Measurements from ENCODE around the gene SPEM2. TPM values are rescaled to one million over a fixed set of nuclear protein-coding genes. Genes with fewer than 3 reads are reported as not detected.

SPEM2 gene
- total RNA-seq, 1 experiment from 2014 or later: not detected

- no peaks in the 10 kb centered on the region for H3K36me3 ChIP-seq
- no peak for DNase-seq
Observed at GRCh38 chr17:7408252-7408727, 17.1 kb upstream of the SPEM2 start.

DNA sequence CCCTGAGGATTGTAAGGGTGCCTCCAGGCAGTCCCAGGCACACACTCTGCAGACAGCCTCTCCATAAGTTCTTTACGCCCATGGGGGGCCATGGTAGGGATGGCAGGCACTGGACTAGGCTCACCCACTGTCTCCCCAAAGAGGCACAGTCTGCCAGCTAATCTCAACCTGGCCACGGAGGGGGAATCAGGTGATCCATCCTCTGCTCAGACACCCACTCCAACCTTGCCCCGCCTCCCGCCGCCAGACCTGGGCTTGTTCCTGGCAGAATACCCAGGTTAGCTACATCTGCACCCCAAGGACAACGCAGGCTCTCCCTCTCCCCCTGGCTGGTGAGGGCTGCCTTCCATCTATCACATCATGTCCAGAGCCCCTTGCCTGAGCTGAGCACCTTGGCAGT, 16.6 kb upstream of the SPEM2 start:
- Histone ChIP-seq H3K27me3 (no peaks in the 10 kb centered on the region), H3K27ac (no peak overlapping the region)

More at GRCh38 chr17:7408252-7408727, 17.1 kb upstream of the SPEM2 start:
- Histone ChIP-seq H3K4me3 (no peak overlapping the region), H3K27ac (no peak overlapping the region), H3K9me3 (replicated peaks) (no peaks in the 10 kb centered on the region), H3K27me3 (no peaks in the 10 kb centered on the region), H3K4me1 (no peaks in the 10 kb centered on the region)

GRCh38 chr17:7409716-7410115, 15.7 kb upstream of the SPEM2 start:
- DNase-seq: no peak
- H3K36me3 ChIP-seq: no peaks in the 10 kb centered on the region
- H3K9me3 ChIP-seq (replicated peaks): no peaks in the 10 kb centered on the region
- H3K27ac ChIP-seq: no peak overlapping the region
- no peak overlapping the region for H3K4me3 ChIP-seq
- H3K27me3 ChIP-seq: no peaks in the 10 kb centered on the region
- H3K4me1 ChIP-seq: no peaks in the 10 kb centered on the region

More for the DNA sequence above, 16.6 kb upstream of the SPEM2 start:
- Histone ChIP-seq H3K36me3 (no peaks in the 10 kb centered on the region), H3K4me3 (no peak overlapping the region), H3K4me1 (no peaks in the 10 kb centered on the region), H3K9me3 (replicated peaks) (no peaks in the 10 kb centered on the region)
- DNase-seq: no peak

DNA sequence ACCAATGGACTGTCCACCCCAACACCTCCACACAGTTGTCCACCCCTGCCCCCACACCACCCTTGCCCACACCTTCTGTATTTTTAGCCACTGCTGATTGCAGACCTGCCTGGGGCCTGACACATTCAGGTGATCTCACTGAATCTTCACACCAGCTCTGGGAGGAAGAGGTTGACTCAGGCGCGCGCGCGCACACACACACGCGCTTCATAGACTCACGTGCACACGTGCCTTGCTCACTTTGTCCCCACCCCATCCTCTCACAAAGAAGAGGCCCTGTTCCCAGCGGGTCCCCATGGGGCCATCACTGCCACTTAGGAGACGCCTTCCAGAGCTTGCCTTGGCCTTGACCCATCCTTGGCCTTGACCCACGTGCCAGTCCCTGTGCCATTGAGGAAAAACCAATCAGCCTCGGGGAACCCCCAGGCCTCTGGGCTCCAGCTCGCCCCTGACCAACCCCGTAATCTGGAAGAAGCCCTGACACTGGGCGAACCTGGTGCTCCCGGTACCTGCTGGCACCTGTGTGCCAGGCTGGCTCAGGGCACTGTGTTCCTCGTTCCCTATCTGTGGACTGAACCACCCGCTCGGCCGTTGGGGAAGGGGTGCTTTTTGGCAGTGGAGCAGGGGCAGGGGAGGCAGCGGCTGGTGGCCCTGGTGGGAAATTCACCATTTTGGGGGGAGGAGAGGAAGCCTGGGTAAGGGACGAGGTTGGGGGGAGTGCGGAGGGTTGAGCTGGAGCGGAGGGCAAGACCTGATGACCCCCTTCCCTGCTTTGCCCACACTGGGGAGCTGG, 14.6 kb upstream of the SPEM2 start:
- no peaks in the 10 kb centered on the region for H3K4me1 ChIP-seq
- H3K27me3 ChIP-seq: no peaks in the 10 kb centered on the region
- no peak for DNase-seq
- H3K36me3 ChIP-seq: no peaks in the 10 kb centered on the region
- H3K9me3 ChIP-seq (replicated peaks): no peaks in the 10 kb centered on the region
- H3K4me3 ChIP-seq: no peak overlapping the region
- H3K27ac ChIP-seq: no peak overlapping the region

GRCh38 chr17:7411427-7411750, 14.0 kb upstream of the SPEM2 start:
- H3K27me3 ChIP-seq: no peaks in the 10 kb centered on the region
- no peaks in the 10 kb centered on the region for H3K36me3 ChIP-seq
- no peaks in the 10 kb centered on the region for H3K4me1 ChIP-seq
- no peak overlapping the region for H3K27ac ChIP-seq
- DNase-seq: no peak
- no peaks in the 10 kb centered on the region for H3K9me3 ChIP-seq (replicated peaks)
- H3K4me3 ChIP-seq: no peak overlapping the region

DNA sequence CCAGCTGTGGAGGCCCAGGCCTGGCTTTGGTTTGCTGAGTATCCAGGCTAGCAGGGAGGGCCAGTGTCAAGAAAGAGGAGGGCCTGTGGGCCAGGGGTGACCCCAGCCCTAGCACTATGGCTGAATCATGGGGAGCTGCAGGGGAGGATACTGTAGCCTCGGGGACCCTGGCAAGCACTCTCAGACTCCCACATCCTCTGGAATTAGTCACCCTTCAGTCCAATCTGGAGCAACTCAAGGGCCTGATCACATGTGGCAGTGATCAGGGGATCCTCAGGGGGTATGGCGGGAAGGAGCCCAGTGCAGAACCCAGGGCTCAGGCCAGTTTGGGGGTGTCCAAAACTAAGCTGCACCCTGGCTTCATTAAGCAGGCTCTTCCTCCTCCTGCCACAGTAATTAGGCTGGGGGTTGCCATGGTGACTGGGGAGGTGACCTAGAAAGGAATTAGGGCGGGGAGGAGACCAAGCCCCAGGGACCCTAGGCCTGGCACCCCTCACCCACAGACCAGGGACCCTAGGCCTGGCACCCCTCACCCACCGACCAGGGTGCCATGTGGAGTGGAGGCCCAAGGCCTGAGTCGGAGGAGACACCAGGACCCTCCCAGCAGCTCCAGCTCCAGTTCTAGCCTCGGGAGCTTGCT, 11.9 kb upstream of the SPEM2 start:
- Histone ChIP-seq H3K27ac (no peak overlapping the region), H3K36me3 (no peaks in the 10 kb centered on the region), H3K27me3 (no peaks in the 10 kb centered on the region), H3K4me3 (no peak overlapping the region), H3K4me1 (no peaks in the 10 kb centered on the region), H3K9me3 (replicated peaks) (no peaks in the 10 kb centered on the region)
- no peak for DNase-seq

- Histone ChIP-seq H3K27me3 (no peaks in the 10 kb centered on the region), H3K9me3 (replicated peaks) (no peaks in the 10 kb centered on the region), H3K4me1 (no peaks in the 10 kb centered on the region), H3K36me3 (no peaks in the 10 kb centered on the region), H3K27ac (no peak overlapping the region), H3K4me3 (no peak overlapping the region)
- DNase-seq: no peak
Observed at GRCh38 chr17:7414837-7415236, 10.6 kb upstream of the SPEM2 start.

- H3K36me3 ChIP-seq: no peaks in the 10 kb centered on the region
- no peak for DNase-seq
- no peak overlapping the region for H3K4me3 ChIP-seq
- no peaks in the 10 kb centered on the region for H3K4me1 ChIP-seq
- H3K9me3 ChIP-seq (replicated peaks): no peaks in the 10 kb centered on the region
- H3K27me3 ChIP-seq: no peaks in the 10 kb centered on the region
- no peak overlapping the region for H3K27ac ChIP-seq
Observed at GRCh38 chr17:7415784-7416183, 9.6 kb upstream of the SPEM2 start.

- Histone ChIP-seq H3K27ac (no peak overlapping the region), H3K9me3 (replicated peaks) (no peaks in the 10 kb centered on the region), H3K4me3 (no peak overlapping the region), H3K36me3 (no peaks in the 10 kb centered on the region), H3K27me3 (no peaks in the 10 kb centered on the region), H3K4me1 (no peaks in the 10 kb centered on the region)
- DNase-seq: no peak
Observed at GRCh38 chr17:7416323-7416722, 9.1 kb upstream of the SPEM2 start.

DNA sequence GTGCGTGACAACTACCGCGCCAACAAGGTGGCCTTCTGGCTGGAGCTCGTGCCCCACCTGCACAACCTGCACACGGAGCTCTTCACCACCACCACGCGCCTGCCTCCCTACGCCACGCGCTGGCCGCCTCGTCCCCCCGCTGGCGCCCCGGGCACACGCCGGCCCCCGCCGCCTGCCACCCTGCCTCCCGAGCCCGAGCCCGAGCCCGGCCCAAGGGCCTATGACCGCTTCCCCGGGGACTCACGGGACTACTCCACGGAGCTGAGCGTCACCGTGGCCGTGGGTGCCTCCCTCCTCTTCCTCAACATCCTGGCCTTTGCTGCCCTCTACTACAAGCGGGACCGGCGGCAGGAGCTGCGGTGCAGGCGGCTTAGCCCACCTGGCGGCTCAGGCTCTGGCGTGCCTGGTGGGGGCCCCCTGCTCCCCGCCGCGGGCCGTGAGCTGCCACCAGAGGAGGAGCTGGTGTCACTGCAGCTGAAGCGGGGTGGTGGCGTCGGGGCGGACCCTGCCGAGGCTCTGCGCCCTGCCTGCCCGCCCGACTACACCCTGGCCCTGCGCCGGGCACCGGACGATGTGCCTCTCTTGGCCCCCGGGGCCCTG, 8.3 kb upstream of the SPEM2 start:
- Histone ChIP-seq H3K4me1 (no peaks in the 10 kb centered on the region), H3K9me3 (replicated peaks) (no peaks in the 10 kb centered on the region), H3K27ac (no peak overlapping the region), H3K36me3 (no peaks in the 10 kb centered on the region), H3K27me3 (no peaks in the 10 kb centered on the region), H3K4me3 (no peak overlapping the region)
- DNase-seq: no peak

- no peak overlapping the region for H3K4me3 ChIP-seq
- DNase-seq: no peak
- no peaks in the 10 kb centered on the region for H3K4me1 ChIP-seq
- H3K36me3 ChIP-seq: no peaks in the 10 kb centered on the region
- H3K27me3 ChIP-seq: no peaks in the 10 kb centered on the region
- no peak overlapping the region for H3K27ac ChIP-seq
- no peaks in the 10 kb centered on the region for H3K9me3 ChIP-seq (replicated peaks)
Observed at GRCh38 chr17:7418472-7419152, 6.8 kb upstream of the SPEM2 start.

- no peak for DNase-seq
- Histone ChIP-seq H3K4me3 (no peak within 1 kb of the TSS), H3K27ac (no peak within 1 kb of the TSS), H3K4me1 (no peaks in the 10 kb centered on the region), H3K9me3 (replicated peaks) (no peaks in the 10 kb centered on the region), H3K36me3 (no peaks in the 10 kb centered on the region), H3K27me3 (no peaks in the 10 kb centered on the region)
Observed at GRCh38 chr17:7419819-7420610, 5.4 kb upstream of the SPEM2 start, which contains the start of gene SPEM1. SPEM1 (plus strand) TSS chr17:7420324; CDS start chr17:7420385, 61 bp downstream.

GRCh38 chr17:7421186-7421585, 4.2 kb upstream of the SPEM2 start:
- H3K4me3 ChIP-seq: no peak overlapping the region
- no peaks in the 10 kb centered on the region for H3K36me3 ChIP-seq
- no peaks in the 10 kb centered on the region for H3K4me1 ChIP-seq
- no peak for DNase-seq
- no peaks in the 10 kb centered on the region for H3K27me3 ChIP-seq
- no peak overlapping the region for H3K27ac ChIP-seq
- H3K9me3 ChIP-seq (replicated peaks): no peaks in the 10 kb centered on the region

DNA sequence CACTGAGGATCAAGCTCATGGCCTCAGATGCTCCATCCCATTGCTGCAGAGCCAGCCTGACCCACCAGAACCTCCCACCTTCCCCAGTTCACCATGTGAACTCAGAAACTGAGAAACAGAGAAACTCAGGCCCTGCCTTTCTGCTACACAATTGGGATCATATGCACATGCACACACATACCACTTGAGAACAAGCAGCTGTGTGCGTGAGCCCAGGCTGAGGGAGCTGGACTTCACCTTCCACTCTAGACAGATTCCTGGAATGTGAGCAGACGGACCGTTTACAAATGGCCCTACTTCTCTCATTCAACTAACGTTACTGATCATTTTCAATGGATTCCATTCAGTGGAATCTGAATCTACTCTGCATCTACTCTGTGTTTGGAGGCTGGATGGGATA, 1.7 kb upstream of the SPEM2 start:
- Histone ChIP-seq H3K4me1 (no peaks in the 10 kb centered on the region), H3K4me3 (no peak overlapping the region), H3K9me3 (replicated peaks) (no peaks in the 10 kb centered on the region), H3K36me3 (no peaks in the 10 kb centered on the region), H3K27ac (no peak overlapping the region), H3K27me3 (no peaks in the 10 kb centered on the region)
- no peak for DNase-seq
